Fibroblast of the aortic adventitia (primary cell): ENCODE data around the gene ZW10. TPM values are rescaled to one million over a fixed set of nuclear protein-coding genes. Genes with fewer than 3 reads are reported as not detected.

Source experiments
- DNase-seq: peaks from one replicate; pipeline ENCODE4 v3.0.0-alpha.2; 2010; ENCODE audit warnings: low read depth
- H3K4me3 ChIP-seq: 2 replicates; pipeline ENCODE4 v1.5.1; 2011; ENCODE audit warnings: low read depth, mild to moderate bottlenecking, control low read depth, low read length, moderate library complexity
- small RNA-seq: library from RNA; depleted of rRNA; stranded (forward); fragments of <200 nt; gene quantifications from one replicate; pipeline ENCODE3, GENCODE V24; 2012
- total RNA-seq: library from RNA; depleted of rRNA; stranded (reverse); fragments of >200 nt; gene quantifications from 2 replicates; pipeline ENCODE4 v1.2.3, GENCODE V29; 2012; ENCODE audit warnings: low replicate concordance
- TF ChIP-seq, protein P1 (sequence below): IDR thresholded peaks from 2 replicates; pipeline ENCODE4 v1.5.1; 2011; ENCODE audit warnings: mild to moderate bottlenecking, low read length, control low read depth, inconsistent platforms; ENCODE audit not compliant: insufficient read depth

The ZW10 gene
- total RNA-seq, 1 donor: 26.7 TPM

DNA sequence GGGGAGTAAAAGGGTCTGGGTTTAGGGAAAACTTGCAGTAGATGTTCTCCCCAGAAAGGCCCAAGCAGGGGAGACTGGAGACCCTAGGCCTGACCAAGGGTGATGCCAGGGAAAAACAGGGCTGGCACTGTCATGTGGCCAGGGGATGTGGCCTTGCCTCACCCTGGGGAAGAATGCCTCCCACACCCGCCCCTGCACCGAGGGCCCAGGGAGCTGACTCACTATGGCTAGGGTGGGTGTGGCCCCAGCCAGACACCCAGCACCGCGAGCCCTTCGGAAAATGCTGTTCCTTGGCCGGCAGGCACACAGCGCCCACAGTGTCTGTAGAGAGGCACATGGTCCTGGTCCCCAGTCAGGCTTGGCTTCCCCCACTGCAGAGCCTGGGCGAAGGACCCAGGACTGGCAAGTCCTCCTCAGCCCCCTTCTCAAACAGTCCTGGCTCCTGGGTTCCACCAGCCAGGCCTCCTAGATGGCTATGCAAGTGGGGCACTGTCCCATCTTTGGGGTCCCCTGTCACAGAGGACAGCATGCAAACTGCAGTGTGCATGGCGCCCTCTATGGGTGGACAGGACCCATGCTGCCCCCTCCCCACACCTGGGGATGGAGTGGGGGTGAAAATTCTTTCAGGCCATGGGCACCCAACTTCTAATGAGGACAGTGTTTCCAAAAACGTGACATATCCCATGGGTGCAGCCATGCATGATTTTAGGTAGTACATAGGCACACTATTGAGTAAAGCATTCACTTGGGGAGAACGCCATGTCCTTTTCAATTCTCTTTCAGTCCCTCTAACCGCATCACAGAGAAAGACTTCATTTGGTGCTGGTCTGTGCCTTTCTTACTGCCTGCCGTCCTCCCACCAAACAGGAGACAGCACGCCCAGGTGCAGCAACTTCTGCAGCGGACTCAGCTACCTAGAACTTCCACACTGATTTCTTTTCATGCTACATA is 82.6 kb downstream of the ZW10 start:
- no peak overlapping the region for H3K4me3 ChIP-seq
- peak; percentile 22 for DNase-seq
- TF ChIP-seq, protein P1, sequence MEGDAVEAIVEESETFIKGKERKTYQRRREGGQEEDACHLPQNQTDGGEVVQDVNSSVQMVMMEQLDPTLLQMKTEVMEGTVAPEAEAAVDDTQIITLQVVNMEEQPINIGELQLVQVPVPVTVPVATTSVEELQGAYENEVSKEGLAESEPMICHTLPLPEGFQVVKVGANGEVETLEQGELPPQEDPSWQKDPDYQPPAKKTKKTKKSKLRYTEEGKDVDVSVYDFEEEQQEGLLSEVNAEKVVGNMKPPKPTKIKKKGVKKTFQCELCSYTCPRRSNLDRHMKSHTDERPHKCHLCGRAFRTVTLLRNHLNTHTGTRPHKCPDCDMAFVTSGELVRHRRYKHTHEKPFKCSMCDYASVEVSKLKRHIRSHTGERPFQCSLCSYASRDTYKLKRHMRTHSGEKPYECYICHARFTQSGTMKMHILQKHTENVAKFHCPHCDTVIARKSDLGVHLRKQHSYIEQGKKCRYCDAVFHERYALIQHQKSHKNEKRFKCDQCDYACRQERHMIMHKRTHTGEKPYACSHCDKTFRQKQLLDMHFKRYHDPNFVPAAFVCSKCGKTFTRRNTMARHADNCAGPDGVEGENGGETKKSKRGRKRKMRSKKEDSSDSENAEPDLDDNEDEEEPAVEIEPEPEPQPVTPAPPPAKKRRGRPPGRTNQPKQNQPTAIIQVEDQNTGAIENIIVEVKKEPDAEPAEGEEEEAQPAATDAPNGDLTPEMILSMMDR: no peak

DNA sequence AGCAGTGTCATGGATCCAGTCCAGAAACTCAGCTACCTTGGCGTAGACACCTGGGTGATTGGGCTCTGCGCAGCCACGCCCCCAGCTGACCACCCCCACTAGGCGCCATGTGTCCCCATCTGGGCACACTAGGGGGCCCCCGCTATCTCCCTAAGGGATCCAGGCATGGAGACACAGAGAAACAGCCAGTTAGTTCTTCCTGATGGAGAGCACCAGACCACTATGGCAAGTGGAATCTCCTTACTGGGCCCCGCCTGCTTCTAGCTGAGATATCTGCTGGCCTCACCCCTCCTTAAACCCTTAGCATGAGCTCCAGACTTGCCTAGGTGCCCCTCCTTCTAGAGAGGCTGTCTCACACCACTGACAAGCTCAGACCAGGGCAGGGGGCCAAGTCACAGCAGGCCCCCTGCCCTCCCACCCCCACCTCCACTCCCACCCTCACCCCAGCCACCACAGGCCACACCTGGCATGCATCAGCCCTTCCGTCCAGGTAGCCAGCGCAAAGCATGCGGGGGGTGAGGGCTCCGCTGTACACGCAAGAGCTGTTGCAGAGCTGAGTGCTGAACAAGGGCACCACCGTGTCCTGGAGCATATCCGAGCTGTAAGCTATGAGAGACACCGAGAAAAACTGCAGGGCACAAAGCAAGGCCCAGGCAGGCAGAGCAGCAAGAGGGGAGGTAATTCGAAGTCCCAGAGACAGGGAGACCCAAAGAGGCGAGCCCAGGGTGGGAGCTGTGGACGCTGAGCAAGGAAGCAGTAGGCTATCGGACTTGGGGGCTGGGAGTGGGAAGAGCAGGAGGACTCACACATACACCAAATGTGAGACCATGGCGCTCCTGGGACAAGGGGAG is 83.5 kb downstream of the ZW10 start:
- no peak for DNase-seq
- H3K4me3 ChIP-seq: no peak overlapping the region
- TF ChIP-seq, protein P1: no peak

DNA sequence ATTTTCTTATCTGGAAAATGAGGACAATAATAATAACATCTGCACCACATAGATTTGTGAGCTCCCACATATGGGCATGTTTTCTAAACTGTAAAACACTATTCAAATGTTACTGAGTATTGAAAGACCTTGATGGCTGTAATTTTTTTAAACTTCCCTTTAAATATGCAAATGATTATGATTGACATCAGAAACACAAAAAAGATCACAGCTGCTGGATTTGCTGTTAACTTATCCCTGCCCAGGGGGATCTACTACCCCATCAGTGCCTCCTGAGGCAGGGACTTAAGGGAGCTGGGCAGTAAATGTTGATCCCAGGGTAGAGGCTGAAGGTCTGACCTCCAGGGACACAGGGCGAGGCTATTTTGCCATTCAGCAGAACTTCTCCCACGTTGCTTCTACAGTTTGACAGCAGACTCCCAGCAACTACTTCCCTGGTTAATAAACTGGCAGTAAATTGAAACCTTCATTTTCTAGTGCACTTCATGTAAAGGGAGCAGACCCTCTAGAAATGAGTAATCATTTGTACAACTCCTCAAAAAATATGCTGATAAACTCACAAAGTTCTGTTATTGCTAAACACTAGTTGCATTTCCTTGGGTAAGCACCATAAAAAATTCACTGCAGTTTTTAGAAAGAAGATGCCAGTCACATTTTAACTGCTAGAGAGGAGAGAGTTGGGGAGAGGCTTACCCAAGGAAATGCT is 87.7 kb downstream of the ZW10 start:
- TF ChIP-seq, protein P1: no peak
- H3K4me3 ChIP-seq: no peak overlapping the region
- no peak for DNase-seq

DNA sequence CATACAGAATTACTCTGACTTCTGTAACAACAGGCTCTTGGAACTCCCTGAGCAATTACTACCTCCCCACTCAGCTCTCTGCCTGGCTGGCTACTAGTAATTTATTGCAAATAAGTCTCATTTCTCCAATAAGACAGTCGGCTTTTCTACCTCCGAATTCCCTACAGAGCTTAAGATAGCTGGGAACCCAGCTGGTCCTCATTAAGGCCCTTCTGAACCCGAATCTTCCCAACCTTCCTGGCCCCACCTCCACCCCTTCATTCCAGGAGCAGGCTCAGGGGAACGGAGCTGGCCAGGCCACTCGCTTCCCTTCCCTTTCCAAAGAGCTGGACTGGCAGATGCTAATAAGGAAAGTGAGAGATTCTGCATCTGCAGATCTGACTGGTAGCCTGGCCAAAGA is 89.0 kb downstream of the ZW10 start:
- peak; percentile 18 for DNase-seq
- H3K4me3 ChIP-seq: no peak overlapping the region
- TF ChIP-seq, protein P1: no peak

DNA sequence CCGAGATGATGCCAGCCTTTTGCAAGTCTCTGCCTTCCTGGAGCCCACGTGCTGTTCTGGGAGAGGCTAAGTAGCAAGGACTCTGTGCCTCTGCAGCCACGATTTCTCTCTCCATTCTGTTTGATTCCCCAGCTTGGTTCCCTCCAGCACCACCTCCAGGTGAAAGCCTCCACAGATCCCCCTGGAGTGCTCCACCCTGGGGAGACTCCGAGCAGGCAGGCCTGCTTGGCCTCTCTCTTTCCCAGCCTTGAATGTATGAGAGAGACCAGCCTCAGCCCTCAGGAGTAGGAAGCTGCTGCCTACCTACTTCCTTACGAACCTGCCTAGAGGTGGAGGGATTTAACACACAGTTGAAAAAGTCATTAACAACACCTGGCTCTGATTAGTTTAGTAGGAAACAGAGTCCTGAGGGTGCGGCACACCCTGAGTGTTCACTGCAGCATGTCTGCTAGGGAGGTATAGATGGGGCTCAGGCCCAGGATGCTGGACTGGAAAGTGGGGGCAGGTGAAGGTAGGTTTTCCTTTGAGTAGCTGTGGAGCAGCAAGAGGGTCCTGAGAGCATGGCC is 89.9 kb downstream of the ZW10 start:
- no peak overlapping the region for H3K4me3 ChIP-seq
- peak; percentile 58 for DNase-seq
- TF ChIP-seq, protein P1: no peak

Small RNA genes within 50 kb of the gene (small RNA-seq; reads per million reads assigned to genes)
- gene LRRC37A13P (not detected), gene RPS29P19 (not detected)

Other genes with a start within 250 kb of the ZW10 start
- gene TMPRSS5, start 67.4 kb downstream of the ZW10 start, total RNA-seq: 0.09 TPM in 1 of 2 replicates, not detected in the other
- gene CLDN25, start 6.1 kb upstream of the ZW10 start, total RNA-seq: not detected in 2 replicates
- gene USP28, start 101.9 kb upstream of the ZW10 start, total RNA-seq: 11.0 and 22.4 TPM in 2 replicates
- not detected in 2 replicates for gene HTR3B, start 131.1 kb upstream of the ZW10 start, total RNA-seq
- gene HTR3A, start 201.4 kb upstream of the ZW10 start, total RNA-seq: not detected in 2 replicates